Stimulated activated CD8-positive, alpha-beta memory T cell treated with anti-CD3 and anti-CD28 coated beads, Interleukin-15, amount 100 ng/mL, for 48 hours (primary cell): Measurements from ENCODE around the gene SMAD3.
"Not testable (repeated sequence)": the region's sequence is repeated elsewhere in the genome, so short reads cannot be mapped to it uniquely, and the experiment has no call there.

Experiments
- DNase-seq, 2 donors: peaks; one replicate each; pipeline ENCODE4 v3.0.0-alpha.2; 2020; ENCODE audit warnings: low read depth in 2 of 2

Gene SMAD3

GRCh38 chr15:67142092-67142766, 76.8 kb downstream of the SMAD3 start:
- no peak for DNase-seq

DNA sequence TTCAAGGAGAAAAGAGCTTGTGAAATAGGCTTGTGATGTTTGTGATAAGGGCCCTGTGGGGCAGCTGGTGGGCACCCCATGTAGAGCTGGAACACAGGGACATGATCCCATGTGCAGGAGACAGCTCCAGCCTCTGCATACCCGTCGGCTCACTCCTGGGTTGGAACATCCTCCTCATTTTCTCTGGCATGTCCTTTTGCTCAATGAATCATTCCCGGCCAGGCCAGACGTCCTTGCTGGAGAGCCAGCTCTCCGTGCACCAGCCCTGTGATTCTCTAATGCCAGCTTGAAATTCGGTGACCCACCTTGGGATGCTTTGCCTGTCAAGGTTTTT, 77.3 kb downstream of the SMAD3 start:
- DNase-seq = no peak

GRCh38 chr15:67143646-67144045, 78.2 kb downstream of the SMAD3 start:
- DNase-seq = no peak

DNA sequence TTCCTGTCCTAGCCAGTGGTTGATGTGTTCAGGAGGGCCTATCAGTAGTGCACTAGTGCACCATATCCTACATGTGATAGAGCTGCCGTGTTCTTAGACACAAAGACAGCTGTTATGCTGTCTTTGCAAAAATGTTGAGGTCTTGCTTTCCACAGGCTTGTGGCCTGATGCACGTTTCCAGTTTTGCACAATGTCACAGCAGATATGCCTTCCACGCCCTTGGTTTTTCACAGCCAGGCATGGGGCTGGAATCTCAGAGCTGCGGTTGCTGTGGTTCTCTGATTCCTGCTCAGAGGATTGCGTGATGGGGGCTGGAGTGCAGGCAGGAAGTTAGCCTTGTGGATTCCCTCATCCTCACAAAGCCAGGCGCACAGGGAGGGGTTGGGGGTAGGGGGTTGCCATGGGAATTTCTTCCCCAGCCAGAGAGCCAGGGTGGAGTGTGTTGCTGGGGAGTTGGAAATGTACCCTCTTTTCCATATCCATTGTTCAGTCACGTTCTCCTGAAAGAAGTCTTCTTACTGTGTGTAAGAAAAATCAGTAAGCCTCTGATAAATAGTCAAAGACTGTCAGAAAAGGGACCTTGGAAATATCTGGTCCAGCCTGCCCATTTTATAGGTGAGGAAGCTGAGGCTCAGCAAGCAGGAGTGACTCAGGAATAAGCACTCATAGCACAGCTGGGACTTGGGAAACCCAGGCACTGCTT, 79.4 kb downstream of the SMAD3 start:
- no peak for DNase-seq

DNA sequence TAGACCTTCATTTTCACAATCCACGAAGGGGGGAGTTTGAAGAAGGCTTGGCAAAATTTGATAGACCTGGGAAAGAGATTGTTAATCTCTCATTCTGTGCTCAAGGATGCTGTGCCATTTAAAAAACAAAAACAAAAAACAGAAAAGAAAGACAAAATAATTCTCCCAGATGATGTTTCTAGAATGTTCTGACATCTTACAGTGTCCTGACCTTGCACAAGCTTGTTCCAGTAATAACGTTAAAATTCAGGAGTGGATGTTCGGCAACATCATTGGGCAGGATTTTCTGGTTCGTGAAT, 79.9 kb downstream of the SMAD3 start:
- DNase-seq = no peak

DNA sequence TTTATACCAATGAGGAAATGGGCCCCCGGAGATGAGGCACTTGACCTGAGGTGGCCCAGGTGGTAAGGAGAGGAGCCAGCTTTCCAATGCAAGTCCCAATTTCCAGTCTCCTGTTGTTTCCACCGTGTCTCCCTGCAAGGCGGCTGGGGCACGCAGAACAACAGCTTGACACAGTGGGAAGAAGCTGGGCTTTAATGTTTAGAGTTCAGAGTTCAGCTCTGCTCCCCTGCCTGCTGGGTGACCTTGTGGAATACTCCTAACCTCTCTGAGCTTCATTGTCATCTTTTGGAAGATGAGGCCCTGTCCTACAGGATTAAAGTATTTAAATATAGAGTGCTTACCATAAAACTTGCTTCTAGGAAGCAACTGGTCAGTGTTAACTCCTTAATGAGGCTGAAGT, 80.3 kb downstream of the SMAD3 start:
- no peak for DNase-seq

GRCh38 chr15:67146234-67146633, 80.8 kb downstream of the SMAD3 start:
- no peak for DNase-seq

GRCh38 chr15:67146875-67147381, 81.5 kb downstream of the SMAD3 start:
- no peak for DNase-seq

DNA sequence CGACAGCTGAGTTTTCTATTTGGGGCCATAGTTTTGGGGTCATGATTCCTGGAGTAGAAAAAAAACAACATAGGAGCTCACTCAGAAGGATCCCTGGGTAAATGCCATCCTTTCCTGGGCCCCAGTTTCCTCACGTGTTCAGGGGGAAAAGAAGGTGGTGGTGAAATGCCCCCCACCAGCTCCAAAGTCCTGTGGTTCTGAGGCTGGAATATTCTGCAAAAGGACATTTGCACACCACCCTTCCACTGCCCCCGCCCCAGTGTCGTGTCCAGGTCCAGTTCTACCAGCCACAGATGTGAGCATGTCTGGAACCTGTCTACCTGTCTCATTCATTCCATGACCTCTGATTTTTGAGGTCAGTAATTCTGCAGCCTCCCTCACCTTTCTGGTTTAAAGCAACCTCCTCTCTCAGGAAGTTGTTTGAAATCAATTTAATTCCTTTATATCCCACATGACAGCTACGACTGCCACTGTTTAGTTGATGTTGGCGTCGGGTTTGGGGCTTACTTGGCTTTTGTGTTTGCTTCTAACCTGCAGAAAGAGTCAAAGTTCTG, 82.1 kb downstream of the SMAD3 start:
- no peak for DNase-seq

GRCh38 chr15:67148196-67148701, 82.8 kb downstream of the SMAD3 start:
- no peak for DNase-seq

GRCh38 chr15:67149068-67149772, 83.8 kb downstream of the SMAD3 start:
- DNase-seq = no peak

GRCh38 chr15:67149773-67150022, 84.3 kb downstream of the SMAD3 start:
- DNase-seq = no peak

DNA sequence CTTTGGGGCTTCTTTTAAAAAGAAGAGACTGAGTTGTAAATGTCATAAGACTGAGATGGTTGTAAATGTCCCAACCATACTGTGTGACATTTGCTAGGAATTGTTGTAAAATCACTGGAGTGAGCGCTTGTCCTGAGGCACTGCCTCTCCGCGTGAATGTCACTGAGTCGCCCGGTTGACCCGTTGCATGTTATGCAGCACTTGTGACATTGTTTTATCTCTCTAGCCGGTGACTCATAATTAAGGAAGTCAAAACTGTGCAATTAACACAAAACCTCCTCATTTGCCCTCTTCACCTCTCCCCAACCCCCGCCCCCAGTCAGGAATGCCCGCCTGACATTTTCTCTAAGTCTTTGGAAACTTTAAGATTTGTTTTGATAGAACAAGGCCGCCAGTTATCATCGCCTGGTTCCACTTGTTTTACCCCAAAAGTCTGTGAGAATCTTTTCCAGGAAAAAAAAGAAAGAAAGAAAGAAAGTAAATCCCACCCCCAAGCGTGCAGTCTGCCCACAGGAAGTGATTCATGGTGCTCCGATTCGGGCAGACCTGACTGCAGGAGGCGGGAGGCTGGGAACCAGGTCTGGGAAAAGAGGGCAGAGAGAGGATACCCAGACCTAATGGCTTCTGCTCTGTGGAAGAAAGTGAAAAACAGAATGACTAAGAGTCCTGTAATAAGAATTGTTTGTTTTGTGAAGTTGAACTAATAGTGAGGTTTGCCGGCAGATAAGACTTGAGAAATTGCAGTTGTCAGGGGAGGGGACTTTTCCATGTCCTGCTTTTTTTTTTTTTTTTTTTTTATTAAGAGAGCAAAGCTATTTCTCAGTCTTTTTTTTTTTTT, 84.8 kb downstream of the SMAD3 start:
- DNase-seq = peak in 1 of 2 donors; percentile 57

GRCh38 chr15:67152429-67152828, 87.0 kb downstream of the SMAD3 start:
- no peak for DNase-seq

GRCh38 chr15:67153044-67153443, 87.6 kb downstream of the SMAD3 start:
- not testable (repeated sequence) for DNase-seq

- no peak for DNase-seq
Observed at GRCh38 chr15:67154249-67154648, 88.8 kb downstream of the SMAD3 start.

DNA sequence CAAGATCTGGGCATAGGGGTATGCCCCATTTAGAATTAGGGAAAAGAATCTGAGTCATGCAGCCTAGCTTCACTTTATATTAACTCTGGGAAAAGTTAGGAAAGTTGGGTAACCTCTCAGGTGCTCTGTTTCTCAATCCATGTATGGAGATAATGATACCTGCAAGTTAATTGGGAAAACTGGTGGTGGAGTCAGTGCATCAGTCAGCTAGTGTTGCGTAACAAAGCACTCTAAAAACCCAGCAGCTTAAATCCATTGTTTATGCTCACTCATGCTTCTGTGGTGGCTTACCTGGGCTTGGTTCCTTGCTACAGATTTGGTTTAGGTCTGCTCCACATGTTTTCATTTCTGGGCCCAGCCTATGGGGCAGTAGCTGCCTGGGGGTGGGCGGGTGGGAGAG, 91.0 kb downstream of the SMAD3 start:
- DNase-seq = no peak

DNA sequence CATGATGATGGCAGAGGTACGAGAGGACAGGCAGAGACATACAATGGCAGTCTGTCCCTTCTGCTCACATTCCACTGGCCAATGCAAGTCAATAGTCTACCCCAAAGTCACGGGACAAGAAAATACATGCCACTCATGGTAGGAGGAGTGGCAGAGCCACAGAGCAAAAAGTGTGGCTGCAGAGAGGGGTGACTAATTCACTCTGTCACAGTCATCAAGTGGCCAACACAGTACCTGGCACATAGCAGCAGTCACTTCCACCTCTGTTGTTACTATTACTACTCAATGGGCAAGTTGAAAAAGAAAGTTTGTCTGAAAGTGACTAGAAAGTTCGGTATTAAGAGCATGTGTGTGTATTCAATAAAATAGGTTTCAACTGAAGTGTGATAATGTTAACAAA, 91.4 kb downstream of the SMAD3 start:
- DNase-seq = no peak

GRCh38 chr15:67157521-67158252, 92.3 kb downstream of the SMAD3 start:
- DNase-seq = no peak

DNA sequence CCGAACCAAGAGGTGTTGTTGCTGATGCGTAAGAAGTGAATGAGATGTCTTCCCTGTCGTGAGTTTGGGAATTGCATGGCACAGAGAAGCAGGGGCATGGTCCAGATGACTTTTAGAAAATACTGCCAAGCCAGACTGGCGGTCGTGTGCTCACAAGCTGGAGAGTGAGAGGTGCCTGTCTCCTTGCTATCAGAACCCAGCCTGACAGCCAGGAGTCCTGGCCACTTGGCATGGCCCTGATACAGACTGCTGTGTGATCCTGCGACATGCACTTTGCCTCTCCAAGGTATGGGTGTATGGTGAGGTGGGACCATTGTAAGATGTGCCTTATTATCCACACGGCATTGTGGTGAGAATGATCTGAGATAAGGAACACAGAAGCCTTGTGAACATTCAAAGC, 93.0 kb downstream of the SMAD3 start:
- no peak for DNase-seq

DNA sequence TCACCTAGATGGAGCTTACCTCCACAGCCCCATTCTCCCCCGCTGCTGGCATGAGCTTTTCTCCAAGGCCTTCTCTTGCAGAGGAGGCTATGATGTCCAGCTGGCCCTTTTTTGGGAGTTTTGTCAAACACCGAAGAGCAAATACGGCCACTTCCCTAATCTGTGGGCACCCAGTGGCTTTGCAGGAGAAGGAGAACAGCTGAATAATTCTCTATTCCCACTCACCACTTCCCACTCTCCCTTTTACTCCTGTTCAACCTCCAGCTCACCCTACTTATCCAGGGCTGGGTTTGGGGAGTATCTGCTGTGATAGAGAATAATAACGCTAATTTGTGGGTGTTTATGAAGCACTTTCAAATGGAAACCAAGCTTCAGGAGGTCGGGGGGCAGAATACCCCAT, 96.0 kb downstream of the SMAD3 start:
- no peak for DNase-seq
